ENCODE results near the gene ATP4B. TPM values are rescaled to one million over a fixed set of nuclear protein-coding genes. Genes with fewer than 3 reads are reported as not detected.
A peak's percentile ranks its signal among the peaks of the same experiment; 100 is the strongest.

The ATP4B gene
- total RNA-seq, 1 donor from 2014 or later = not detected

GRCh38 chr13:113638806-113639205 lies 19.2 kb downstream of the ATP4B start:
- ATAC-seq (ENCODE audit: low read depth) (no peak), DNase-seq (no peak)
- Mint-ChIP-seq H3K9me3 (no peaks in the 10 kb centered on the region), H3K27ac (no peak overlapping the region), H3K4me3 (no peak overlapping the region), H3K36me3 (ENCODE audit: low read depth) (peaks cover 68% of the 10 kb centered on the region), H3K4me1 (peaks cover 15% of the 10 kb centered on the region), H3K27me3 (no peaks in the 10 kb centered on the region)
- POLR2A ChIA-PET = no interaction called here
- intact Hi-C loops (cut with micrococcal nuclease) = no loop called here
- no peak for TF ChIP-seq CTCF (IDR thresholded peaks at IDR 0.05)
- CTCF ChIA-PET = no interaction called here

GRCh38 chr13:113638173-113638746 lies 19.7 kb downstream of the ATP4B start:
- Mint-ChIP-seq H3K27ac (no peak overlapping the region), H3K9me3 (no peaks in the 10 kb centered on the region), H3K27me3 (no peaks in the 10 kb centered on the region), H3K36me3 (ENCODE audit: low read depth) (peaks cover 74% of the 10 kb centered on the region), H3K4me3 (no peak overlapping the region), H3K4me1 (peaks cover 10% of the 10 kb centered on the region)
- intact Hi-C loops (cut with micrococcal nuclease) = no loop called here
- DNase-seq = no peak
- no peak for ATAC-seq (ENCODE audit: low read depth)
- no peak for TF ChIP-seq CTCF (IDR thresholded peaks at IDR 0.05)
- POLR2A ChIA-PET = no interaction called here
- CTCF ChIA-PET = no interaction called here

- POLR2A ChIA-PET = no interaction called here
- DNase-seq = peak; percentile 11
- peaks cover 81% of the 10 kb centered on the region for H3K36me3 Mint-ChIP-seq (ENCODE audit: low read depth)
- no peak for ATAC-seq (ENCODE audit: low read depth)
- H3K9me3 Mint-ChIP-seq = no peaks in the 10 kb centered on the region
- peaks cover 2% of the 10 kb centered on the region for H3K4me1 Mint-ChIP-seq
- no peak for TF ChIP-seq CTCF (IDR thresholded peaks at IDR 0.05)
- no peak overlapping the region for H3K4me3 Mint-ChIP-seq
- CTCF ChIA-PET = no interaction called here
- H3K27me3 Mint-ChIP-seq = no peaks in the 10 kb centered on the region
- no peak overlapping the region for H3K27ac Mint-ChIP-seq
- intact Hi-C loops (cut with micrococcal nuclease) = no loop called here
Observed at GRCh38 chr13:113637262-113638160, 20.5 kb downstream of the ATP4B start.

- Mint-ChIP-seq H3K4me3 (no peak overlapping the region), H3K4me1 (no peaks in the 10 kb centered on the region), H3K9me3 (no peaks in the 10 kb centered on the region), H3K36me3 (ENCODE audit: low read depth) (peaks cover 81% of the 10 kb centered on the region), H3K27ac (no peak overlapping the region), H3K27me3 (no peaks in the 10 kb centered on the region)
- intact Hi-C loops (cut with micrococcal nuclease) = no loop called here
- ChIA-PET POLR2A (no interaction called here), CTCF (no interaction called here)
- TF ChIP-seq CTCF (IDR thresholded peaks at IDR 0.05) = no peak
- ATAC-seq (ENCODE audit: low read depth) = no peak
- DNase-seq = no peak
Observed at GRCh38 chr13:113636266-113636963, 21.6 kb downstream of the ATP4B start.

GRCh38 chr13:113635709-113636108 lies 22.3 kb downstream of the ATP4B start:
- no peak for ATAC-seq (ENCODE audit: low read depth)
- DNase-seq = no peak
- Mint-ChIP-seq H3K36me3 (ENCODE audit: low read depth) (peaks cover 83% of the 10 kb centered on the region), H3K4me1 (no peaks in the 10 kb centered on the region), H3K9me3 (no peaks in the 10 kb centered on the region), H3K4me3 (no peak overlapping the region), H3K27ac (no peak overlapping the region), H3K27me3 (no peaks in the 10 kb centered on the region)
- TF ChIP-seq CTCF (IDR thresholded peaks at IDR 0.05) = no peak
- intact Hi-C loops (cut with micrococcal nuclease) = no loop called here
- POLR2A ChIA-PET = no interaction called here
- CTCF ChIA-PET = no interaction called here

Measured in activated B cell treated with CpG ODN at 0.5 μM for 24 hours (primary cell).